ES-I3 (cell line): ENCODE results near the gene THSD7B.

ENCODE experiments used
- H3K36me3 ChIP-seq: 2 replicates; pipeline ENCODE4 v1.6.1; 2013; ENCODE audit warnings: mild to moderate bottlenecking, low read length, control low read depth, moderate library complexity; ENCODE audit not compliant: insufficient read depth
- H3K4me1 ChIP-seq: 2 replicates; pipeline ENCODE4 v1.6.1; 2013; ENCODE audit warnings: mild to moderate bottlenecking, control low read depth, low read length; ENCODE audit not compliant: insufficient read depth
- H3K9ac ChIP-seq: 2 replicates; pipeline ENCODE4 v1.6.1; 2013; ENCODE audit warnings: low read depth, mild to moderate bottlenecking, low read length, moderate library complexity
- H3K9me3 ChIP-seq: 2 replicates; pipeline ENCODE4 v1.6.1; 2013; ENCODE audit warnings: mild to moderate bottlenecking, low read length, moderate library complexity; ENCODE audit not compliant: control insufficient read depth, insufficient read depth

THSD7B gene

GRCh38 chr2:137207030-137207429, 441.7 kb downstream of the THSD7B start:
- Histone ChIP-seq H3K36me3 (no peaks in the 10 kb centered on the region), H3K9me3 (no peaks in the 10 kb centered on the region), H3K4me1 (peaks cover 32% of the 10 kb centered on the region), H3K9ac (no peak overlapping the region)

- Histone ChIP-seq H3K4me1 (peaks cover 32% of the 10 kb centered on the region), H3K9ac (no peak overlapping the region), H3K36me3 (no peaks in the 10 kb centered on the region), H3K9me3 (no peaks in the 10 kb centered on the region)
Measured at GRCh38 chr2:137208431-137208891, 443.1 kb downstream of the THSD7B start.

- no peak overlapping the region for H3K9ac ChIP-seq
- H3K4me1 ChIP-seq: peaks cover 32% of the 10 kb centered on the region
- no peaks in the 10 kb centered on the region for H3K9me3 ChIP-seq
- H3K36me3 ChIP-seq: no peaks in the 10 kb centered on the region
Measured at GRCh38 chr2:137210039-137210438, 444.7 kb downstream of the THSD7B start.

- Histone ChIP-seq H3K36me3 (no peaks in the 10 kb centered on the region), H3K4me1 (peaks cover 23% of the 10 kb centered on the region), H3K9ac (no peak overlapping the region), H3K9me3 (no peaks in the 10 kb centered on the region)
Measured at GRCh38 chr2:137211761-137212160, 446.4 kb downstream of the THSD7B start.

- no peaks in the 10 kb centered on the region for H3K36me3 ChIP-seq
- no peak overlapping the region for H3K9ac ChIP-seq
- no peaks in the 10 kb centered on the region for H3K9me3 ChIP-seq
- H3K4me1 ChIP-seq: peaks cover 8% of the 10 kb centered on the region; the same call in 1 of the 2 replicates
Measured at GRCh38 chr2:137220438-137220993, 455.2 kb downstream of the THSD7B start.

- Histone ChIP-seq H3K9ac (no peak overlapping the region), H3K4me1 (peaks cover 8% of the 10 kb centered on the region; the same call in 1 of the 2 replicates), H3K9me3 (no peaks in the 10 kb centered on the region), H3K36me3 (no peaks in the 10 kb centered on the region)
Measured at GRCh38 chr2:137221797-137222492, 456.6 kb downstream of the THSD7B start.

- Histone ChIP-seq H3K4me1 (peaks cover 13% of the 10 kb centered on the region), H3K9ac (no peak overlapping the region), H3K9me3 (no peaks in the 10 kb centered on the region), H3K36me3 (no peaks in the 10 kb centered on the region)
Measured at GRCh38 chr2:137223722-137224121, 458.4 kb downstream of the THSD7B start.

- no peak overlapping the region for H3K9ac ChIP-seq
- H3K4me1 ChIP-seq: peaks cover 5% of the 10 kb centered on the region; the same call in 1 of the 2 replicates
- H3K9me3 ChIP-seq: no peaks in the 10 kb centered on the region
- no peaks in the 10 kb centered on the region for H3K36me3 ChIP-seq
Measured at GRCh38 chr2:137228566-137228965, 463.2 kb downstream of the THSD7B start.

- H3K36me3 ChIP-seq: no peaks in the 10 kb centered on the region
- H3K9ac ChIP-seq: no peak overlapping the region
- H3K9me3 ChIP-seq: no peaks in the 10 kb centered on the region
- H3K4me1 ChIP-seq: peaks cover 5% of the 10 kb centered on the region; the same call in 1 of the 2 replicates
Measured at GRCh38 chr2:137229834-137230233, 464.5 kb downstream of the THSD7B start.

- Histone ChIP-seq H3K36me3 (no peaks in the 10 kb centered on the region), H3K9me3 (no peaks in the 10 kb centered on the region), H3K9ac (no peak overlapping the region), H3K4me1 (peaks cover 5% of the 10 kb centered on the region; the same call in 1 of the 2 replicates)
Measured at GRCh38 chr2:137231628-137232027, 466.3 kb downstream of the THSD7B start.

- Histone ChIP-seq H3K36me3 (no peaks in the 10 kb centered on the region), H3K4me1 (peaks cover 5% of the 10 kb centered on the region; the same call in 1 of the 2 replicates), H3K9ac (no peak overlapping the region), H3K9me3 (no peaks in the 10 kb centered on the region)
Measured at GRCh38 chr2:137232076-137232475, 466.7 kb downstream of the THSD7B start.

GRCh38 chr2:137233091-137233490, 467.7 kb downstream of the THSD7B start:
- Histone ChIP-seq H3K9me3 (no peaks in the 10 kb centered on the region), H3K36me3 (no peaks in the 10 kb centered on the region), H3K9ac (no peak overlapping the region), H3K4me1 (peaks cover 5% of the 10 kb centered on the region; the same call in 1 of the 2 replicates)

GRCh38 chr2:137237055-137237454, 471.7 kb downstream of the THSD7B start:
- Histone ChIP-seq H3K9me3 (no peaks in the 10 kb centered on the region), H3K36me3 (no peaks in the 10 kb centered on the region), H3K9ac (no peak overlapping the region), H3K4me1 (no peaks in the 10 kb centered on the region)

GRCh38 chr2:137238065-137238464, 472.7 kb downstream of the THSD7B start:
- Histone ChIP-seq H3K9ac (no peak overlapping the region), H3K36me3 (no peaks in the 10 kb centered on the region), H3K4me1 (no peaks in the 10 kb centered on the region), H3K9me3 (no peaks in the 10 kb centered on the region)

- Histone ChIP-seq H3K36me3 (no peaks in the 10 kb centered on the region), H3K4me1 (no peaks in the 10 kb centered on the region), H3K9me3 (no peaks in the 10 kb centered on the region), H3K9ac (no peak overlapping the region)
Measured at GRCh38 chr2:137249463-137250130, 484.3 kb downstream of the THSD7B start.
